GM10266 (cell line): Measurements from ENCODE around the gene POU2F3.
A peak's percentile ranks its signal among the peaks of the same experiment; 100 is the strongest.

Experiments used
- DNase-seq: peaks from one replicate; pipeline ENCODE4 v3.0.0; 2012; ENCODE audit errors: extremely low spot score
- TF ChIP-seq, protein P1 (sequence below): IDR thresholded peaks from 2 replicates; pipeline ENCODE4 v1.5.1; 2012; ENCODE audit warnings: mild to moderate bottlenecking, low read depth; ENCODE audit not compliant: control insufficient read depth, insufficient read depth; ENCODE audit errors: missing control alignments

POU2F3 gene

DNA sequence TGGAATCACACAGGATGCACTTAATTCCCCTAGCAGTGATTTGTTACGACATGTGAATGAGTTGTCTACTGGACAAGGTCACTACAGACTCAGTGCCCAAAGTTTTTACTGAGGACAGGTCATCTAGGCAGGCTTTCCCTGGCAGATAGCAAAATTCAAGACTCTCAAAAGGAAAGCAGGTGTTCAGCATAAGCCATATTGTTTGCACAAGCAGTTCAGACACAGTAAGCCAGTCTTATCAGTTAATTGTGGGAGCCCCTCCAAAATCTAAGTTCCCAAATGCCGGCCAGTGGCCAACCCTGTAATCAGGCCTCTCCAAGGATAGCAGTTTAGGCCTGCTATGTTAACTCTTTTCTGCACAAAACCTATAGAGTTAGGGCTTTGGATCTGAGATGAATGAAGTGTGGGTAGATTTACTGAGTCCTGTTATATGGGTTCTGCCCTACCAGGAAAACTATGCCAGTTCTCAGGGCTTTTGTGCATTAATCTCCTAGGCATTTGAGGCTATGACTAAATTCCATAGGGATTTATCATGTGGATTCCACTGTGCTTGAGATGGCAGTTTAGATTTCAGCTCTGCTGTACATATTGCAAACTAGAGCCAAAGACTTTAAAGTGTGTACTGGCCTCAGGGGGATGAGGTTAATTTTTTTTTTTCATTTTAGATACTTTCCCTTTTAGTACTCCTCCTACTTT, 91.5 kb downstream of the POU2F3 start:
- no peak for DNase-seq
- TF ChIP-seq, protein P1, sequence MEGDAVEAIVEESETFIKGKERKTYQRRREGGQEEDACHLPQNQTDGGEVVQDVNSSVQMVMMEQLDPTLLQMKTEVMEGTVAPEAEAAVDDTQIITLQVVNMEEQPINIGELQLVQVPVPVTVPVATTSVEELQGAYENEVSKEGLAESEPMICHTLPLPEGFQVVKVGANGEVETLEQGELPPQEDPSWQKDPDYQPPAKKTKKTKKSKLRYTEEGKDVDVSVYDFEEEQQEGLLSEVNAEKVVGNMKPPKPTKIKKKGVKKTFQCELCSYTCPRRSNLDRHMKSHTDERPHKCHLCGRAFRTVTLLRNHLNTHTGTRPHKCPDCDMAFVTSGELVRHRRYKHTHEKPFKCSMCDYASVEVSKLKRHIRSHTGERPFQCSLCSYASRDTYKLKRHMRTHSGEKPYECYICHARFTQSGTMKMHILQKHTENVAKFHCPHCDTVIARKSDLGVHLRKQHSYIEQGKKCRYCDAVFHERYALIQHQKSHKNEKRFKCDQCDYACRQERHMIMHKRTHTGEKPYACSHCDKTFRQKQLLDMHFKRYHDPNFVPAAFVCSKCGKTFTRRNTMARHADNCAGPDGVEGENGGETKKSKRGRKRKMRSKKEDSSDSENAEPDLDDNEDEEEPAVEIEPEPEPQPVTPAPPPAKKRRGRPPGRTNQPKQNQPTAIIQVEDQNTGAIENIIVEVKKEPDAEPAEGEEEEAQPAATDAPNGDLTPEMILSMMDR, result no peak

DNA sequence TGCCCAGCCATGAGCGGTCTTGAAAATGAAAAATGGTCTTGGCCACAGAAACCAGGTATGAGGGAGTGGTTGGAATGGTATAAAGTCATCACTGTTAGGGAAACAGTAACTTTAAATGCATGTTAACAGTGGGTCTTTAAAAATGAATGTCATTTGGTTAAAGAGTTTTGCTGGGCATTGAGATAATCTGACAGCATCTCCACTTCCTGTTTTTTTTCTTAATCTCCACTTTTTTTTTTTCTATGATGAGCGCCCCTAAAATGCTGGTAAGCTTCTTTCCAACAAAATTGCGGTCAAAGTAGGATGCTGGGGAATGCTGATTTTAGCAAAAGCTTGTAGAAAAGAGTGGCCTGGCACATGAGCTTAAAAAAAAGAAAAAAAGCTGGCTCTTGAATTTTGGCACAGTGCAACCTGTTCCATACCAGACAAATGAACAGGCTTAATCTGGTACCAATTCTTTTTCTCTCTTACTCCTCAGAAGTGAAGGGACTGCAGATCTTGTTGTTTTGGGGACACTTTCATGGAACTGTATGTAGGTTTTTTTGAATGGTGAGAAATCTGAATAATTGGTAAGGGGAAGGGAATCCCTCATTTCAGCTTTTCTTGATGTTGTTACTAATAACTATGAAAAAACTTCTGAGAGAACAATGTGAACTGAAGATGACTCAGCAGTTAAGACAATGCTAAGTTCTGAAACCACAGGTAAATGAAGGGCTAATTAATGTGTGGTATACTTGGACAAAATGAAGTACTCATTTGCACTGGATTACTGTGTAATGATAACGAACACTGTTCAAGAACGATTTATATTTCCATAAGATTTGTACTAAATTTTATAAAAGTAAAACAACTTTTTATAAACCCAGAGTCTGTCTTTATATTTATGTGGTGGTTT, 93.1 kb downstream of the POU2F3 start:
- DNase-seq, result no peak
- TF ChIP-seq, protein P1, result no peak

DNA sequence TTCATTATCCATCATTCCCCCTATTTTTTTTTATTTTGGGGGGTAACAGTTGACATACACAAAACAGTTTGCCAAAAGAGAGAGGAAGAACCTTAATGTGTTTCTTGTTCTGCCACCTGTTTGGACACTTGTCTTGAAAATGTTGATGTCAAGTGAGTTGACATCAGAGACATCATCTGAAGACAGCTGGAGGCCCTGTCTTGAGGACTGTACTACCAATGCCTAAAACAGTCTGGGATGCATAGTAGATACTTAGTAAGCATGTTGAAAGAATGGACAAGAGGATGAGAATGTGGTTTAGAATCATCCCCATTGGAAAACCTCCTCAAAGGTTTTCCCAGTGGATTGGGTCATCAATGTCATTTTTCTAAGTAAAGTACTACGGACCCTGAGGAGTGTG, 93.9 kb downstream of the POU2F3 start:
- no peak for DNase-seq
- TF ChIP-seq, protein P1, result no peak

DNA sequence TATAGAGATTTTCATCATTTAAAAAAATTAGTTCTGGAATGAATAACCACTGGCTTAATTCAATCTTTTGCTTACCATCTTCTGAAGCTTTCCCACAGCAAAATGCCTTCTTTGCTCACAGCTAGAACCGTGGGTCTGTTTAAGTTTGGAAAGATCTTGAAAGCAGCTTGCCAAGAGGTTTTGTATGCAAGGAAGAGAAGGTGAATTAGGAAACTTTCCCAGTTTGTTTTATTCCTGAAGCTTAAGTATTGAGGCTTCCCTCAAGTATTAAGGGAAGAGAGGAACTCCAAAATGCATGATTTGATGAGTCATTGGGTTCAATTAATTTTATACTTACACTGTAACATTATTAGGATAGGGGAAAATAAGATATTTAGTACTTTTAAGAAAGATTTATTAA, 94.4 kb downstream of the POU2F3 start:
- TF ChIP-seq, protein P1, result no peak
- DNase-seq, result no peak

DNA sequence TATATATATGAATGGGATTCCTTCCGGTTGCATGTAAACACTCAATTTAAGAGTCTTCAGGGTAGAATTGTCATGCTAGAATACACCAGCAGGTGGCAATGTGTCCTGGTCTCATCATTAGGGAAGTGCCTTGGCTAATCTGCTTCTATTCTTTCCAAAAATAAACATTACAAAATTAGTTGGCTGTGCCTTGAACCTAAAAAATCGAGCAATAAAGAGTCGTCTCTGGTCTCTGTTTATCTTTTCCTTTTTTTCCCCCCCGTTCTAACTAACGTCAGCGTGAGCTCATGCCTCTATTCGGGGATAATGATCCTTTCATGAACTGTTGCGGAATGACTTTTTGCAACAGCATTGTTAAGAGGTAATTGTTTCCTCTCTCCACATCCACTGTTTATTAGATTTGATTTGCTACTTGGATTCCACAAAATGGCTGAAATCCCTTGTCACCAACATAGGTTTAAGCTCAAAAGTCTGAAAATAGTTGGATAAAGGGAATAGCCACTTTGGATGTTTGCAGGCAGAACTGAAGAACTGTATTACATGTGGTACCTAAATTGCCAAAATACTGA, 95.0 kb downstream of the POU2F3 start:
- peak; percentile 76 for DNase-seq
- TF ChIP-seq, protein P1, result peak; percentile 62

DNA sequence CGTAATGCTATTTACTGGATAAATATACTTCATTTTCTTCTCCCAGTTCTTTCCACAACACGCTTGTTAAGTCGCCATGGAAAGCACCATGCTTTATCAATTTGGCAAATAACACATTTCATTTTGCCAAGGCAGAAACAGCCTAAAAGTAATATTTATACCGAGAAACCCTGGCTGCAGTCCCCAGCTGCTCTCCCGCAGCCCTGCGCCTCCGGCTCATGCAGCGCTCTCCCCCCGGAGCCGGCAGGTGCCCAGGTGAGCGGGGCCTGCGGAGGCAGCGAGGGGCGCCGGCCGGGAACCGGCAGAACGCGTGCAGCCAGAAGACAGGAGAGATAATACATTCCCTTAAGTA, 95.6 kb downstream of the POU2F3 start:
- DNase-seq, result peak; percentile 63
- TF ChIP-seq, protein P1, result no peak
